Testis (tissue), 5 donors: ENCODE results near the gene PSMG1. TPM values are rescaled to one million over a fixed set of nuclear protein-coding genes. Genes with fewer than 3 reads are reported as not detected.

ENCODE experiments used
- DNase-seq: peaks from one replicate; pipeline ENCODE4 v3.0.0-alpha.2; 2019
- H3K27ac ChIP-seq, 2 donors: fragments of 200-600 bp; sonication (generic); one replicate each; pipeline ENCODE4 v1.5.1; 2019
- H3K27me3 ChIP-seq: fragments of 200-600 bp; sonication (generic); one replicate; pipeline ENCODE4 v1.5.1; 2019
- H3K36me3 ChIP-seq: fragments of 200-600 bp; sonication (generic); one replicate; pipeline ENCODE4 v1.5.1; 2017; ENCODE audit warnings: low read depth; ENCODE audit errors: missing control alignments
- H3K4me1 ChIP-seq: fragments of 200-600 bp; sonication (generic); one replicate; pipeline ENCODE4 v1.5.1; 2019
- H3K4me3 ChIP-seq, 2 donors: fragments of 200-600 bp; sonication (generic); one replicate each; pipeline ENCODE4 v1.5.1; 2017 to 2019
- H3K9me3 ChIP-seq: fragments of 200-600 bp; sonication (generic); one replicate; pipeline ENCODE4 v1.5.1; 2017
- POLR2A ChIP-seq: fragments of 450-650 bp; IDR thresholded peaks from one replicate; pipeline ENCODE4 v1.6.1; 2017; ENCODE audit warnings: antibody characterized with exemption, mild to moderate bottlenecking, moderate library complexity
- WGBS, 2 donors: methylation state at CpG; one replicate each; pipeline ENCODE4 v1.1.5; 2018; 5-methylcytosine and 5-hydroxymethylcytosine counted together
- intact Hi-C: fragments of 100-400 bp; cut with DNase I; formaldehyde crosslinking; loops from one replicate; pipeline ENCODE4 v1.15.1; 2023; ENCODE audit warnings: low total_unique reads
- long read RNA-seq, 2 donors: transcript quantifications; one replicate each; lab custom pipeline, GENCODE V29; 2026
- polyA plus RNA-seq: library from polyadenylated mRNA; stranded (reverse); fragments of 350-450 nt; fragmentation: Illumina TruSeq; extraction: RNeasy Lipid Tissue Mini Kit (QIAGEN cat#74804); gene quantifications from one replicate; pipeline ENCODE4 v1.2.3, GENCODE V29; 2014; ENCODE audit warnings: low read depth, low replicate concordance; ENCODE audit not compliant: insufficient read depth
- total RNA-seq, 2 donors: library from RNA; depleted of rRNA; stranded (reverse); fragments of >200 nt; gene quantifications; one replicate each; pipeline ENCODE4 v1.2.3, GENCODE V29; 2016
- TF ChIP-seq, protein P1 (sequence below), 3 experiments: fragments of 450-650 bp in 2 of 3; fragments of 200-600 bp in 1 of 3; sonication (generic) in 1 of 3; IDR thresholded peaks; one replicate each; pipeline ENCODE4 v1.5.1; 2016 to 2019; ENCODE audit warnings: antibody characterized with exemption in 3 of 3, mild to moderate bottlenecking in 2 of 3, moderate library complexity in 1 of 3

PSMG1 gene, protein sequence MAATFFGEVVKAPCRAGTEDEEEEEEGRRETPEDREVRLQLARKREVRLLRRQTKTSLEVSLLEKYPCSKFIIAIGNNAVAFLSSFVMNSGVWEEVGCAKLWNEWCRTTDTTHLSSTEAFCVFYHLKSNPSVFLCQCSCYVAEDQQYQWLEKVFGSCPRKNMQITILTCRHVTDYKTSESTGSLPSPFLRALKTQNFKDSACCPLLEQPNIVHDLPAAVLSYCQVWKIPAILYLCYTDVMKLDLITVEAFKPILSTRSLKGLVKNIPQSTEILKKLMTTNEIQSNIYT
- total RNA-seq (100 to 1,000 TPM in 1 of 2 donors, 10 to 100 TPM in 1; 95.4 to 113 TPM), polyA plus RNA-seq (463 TPM)
- long read RNA-seq, donor 1, transcript PSMG1-201 (7 exons, 2,154 nt): major isoform, 26 of 41 reads
- long read RNA-seq, donor 1, partial matches to known transcripts: 13 of 41 reads
- long read RNA-seq, donor 1, other reads (novel, unspliced or antisense): 0 of 41 reads
- long read RNA-seq, donor 2, partial matches to known transcripts: 7 of 13 reads
- long read RNA-seq, donor 2, other reads (novel, unspliced or antisense): 0 of 13 reads

DNA sequence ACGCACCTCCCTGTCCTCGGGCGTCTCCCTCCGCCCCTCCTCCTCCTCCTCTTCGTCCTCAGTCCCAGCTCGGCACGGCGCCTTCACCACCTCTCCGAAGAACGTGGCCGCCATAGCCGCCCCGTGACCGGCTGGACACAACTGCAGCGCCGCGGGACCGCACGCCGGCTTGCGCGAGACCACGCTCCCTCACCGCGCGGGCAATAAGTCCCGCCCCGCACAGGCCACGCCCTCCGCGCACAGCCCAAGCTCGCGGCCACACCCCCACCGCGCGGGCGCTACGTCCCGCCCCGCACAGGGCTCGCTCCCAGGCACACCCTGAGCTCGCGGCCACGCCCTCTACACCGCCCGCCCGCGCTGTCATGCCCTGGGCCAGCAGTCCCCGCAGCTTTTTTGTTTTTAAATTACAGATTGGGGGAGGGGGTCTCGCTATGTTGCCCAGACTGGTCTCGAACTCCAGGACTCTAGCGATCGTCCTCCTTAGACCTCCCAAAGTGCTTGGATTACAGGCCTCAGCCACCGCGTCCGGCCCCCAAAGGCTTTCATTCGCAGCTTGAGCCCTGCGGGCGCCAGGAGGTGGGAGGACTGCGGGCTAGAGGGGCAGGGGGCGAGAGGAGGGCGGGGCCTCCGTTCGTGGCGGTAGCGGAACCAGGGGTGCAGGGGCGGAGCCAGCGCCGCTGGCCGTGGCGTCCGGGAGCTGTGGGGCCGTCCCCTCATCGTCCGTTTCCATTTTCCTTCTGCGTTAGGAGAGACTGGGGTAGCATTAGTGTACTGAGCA lies at the start of gene PSMG1:
Gene PSMG1 (minus strand): TSS at position 180 of the 778 bp plus-strand sequence. CDS start 66 bp downstream, at position 114.
- H3K36me3 ChIP-seq: no peaks in the 10 kb centered on the region
- peak; percentile 56 for TF ChIP-seq POLR2A
- TF ChIP-seq, protein P1, sequence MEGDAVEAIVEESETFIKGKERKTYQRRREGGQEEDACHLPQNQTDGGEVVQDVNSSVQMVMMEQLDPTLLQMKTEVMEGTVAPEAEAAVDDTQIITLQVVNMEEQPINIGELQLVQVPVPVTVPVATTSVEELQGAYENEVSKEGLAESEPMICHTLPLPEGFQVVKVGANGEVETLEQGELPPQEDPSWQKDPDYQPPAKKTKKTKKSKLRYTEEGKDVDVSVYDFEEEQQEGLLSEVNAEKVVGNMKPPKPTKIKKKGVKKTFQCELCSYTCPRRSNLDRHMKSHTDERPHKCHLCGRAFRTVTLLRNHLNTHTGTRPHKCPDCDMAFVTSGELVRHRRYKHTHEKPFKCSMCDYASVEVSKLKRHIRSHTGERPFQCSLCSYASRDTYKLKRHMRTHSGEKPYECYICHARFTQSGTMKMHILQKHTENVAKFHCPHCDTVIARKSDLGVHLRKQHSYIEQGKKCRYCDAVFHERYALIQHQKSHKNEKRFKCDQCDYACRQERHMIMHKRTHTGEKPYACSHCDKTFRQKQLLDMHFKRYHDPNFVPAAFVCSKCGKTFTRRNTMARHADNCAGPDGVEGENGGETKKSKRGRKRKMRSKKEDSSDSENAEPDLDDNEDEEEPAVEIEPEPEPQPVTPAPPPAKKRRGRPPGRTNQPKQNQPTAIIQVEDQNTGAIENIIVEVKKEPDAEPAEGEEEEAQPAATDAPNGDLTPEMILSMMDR (IDR thresholded peaks at IDR 0.05): no peak
- peak within 1 kb of the TSS; percentile 93 for H3K27ac ChIP-seq
- no peaks in the 10 kb centered on the region for H3K9me3 ChIP-seq
- H3K4me1 ChIP-seq: peaks cover 5% of the 10 kb centered on the region
- 0% methylated on average over 10 to 76 of the region's 76 CpGs for WGBS, 2 donors
- no peaks in the 10 kb centered on the region for H3K27me3 ChIP-seq
- peak; percentile 96 for DNase-seq
- intact Hi-C loops: loop anchor here (10.0 kb wide), 1 partner anchor 201 kb away; a partner anchor contains a TSS
- peak within 1 kb of the TSS; percentile 73 to 93 for H3K4me3 ChIP-seq

DNA sequence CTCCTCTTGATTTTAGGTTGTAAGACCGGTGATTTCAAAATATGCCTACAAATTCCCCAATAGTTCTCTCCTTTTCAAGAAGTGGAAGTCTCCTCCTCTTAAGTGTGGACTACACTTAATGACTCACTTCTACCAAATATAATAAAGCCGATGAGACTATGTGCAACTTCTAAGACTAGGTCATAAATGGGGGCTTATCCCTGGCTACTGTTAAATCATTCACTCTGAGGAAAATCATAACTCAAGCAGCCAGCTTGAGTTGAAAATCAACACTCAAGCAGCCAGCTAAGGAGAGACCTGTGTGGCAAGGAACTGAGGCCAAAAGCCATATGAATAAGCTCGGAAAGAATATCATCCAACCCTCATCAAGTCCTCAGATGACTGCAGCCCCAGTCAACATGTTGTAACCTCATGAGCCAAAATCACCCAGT lies 49.6 kb upstream of the PSMG1 start:
- Histone ChIP-seq H3K27ac (no peak overlapping the region), H3K27me3 (no peaks in the 10 kb centered on the region), H3K4me1 (no peaks in the 10 kb centered on the region), H3K36me3 (no peaks in the 10 kb centered on the region), H3K9me3 (no peaks in the 10 kb centered on the region), H3K4me3 (no peak overlapping the region)
- no peak for DNase-seq
- TF ChIP-seq, protein P1 (IDR thresholded peaks at IDR 0.05): no peak
- no peak for TF ChIP-seq POLR2A
- intact Hi-C loops: no loop called here
- 93 to 94% methylated on average over 3 of the region's 3 CpGs for WGBS, 2 donors

DNA sequence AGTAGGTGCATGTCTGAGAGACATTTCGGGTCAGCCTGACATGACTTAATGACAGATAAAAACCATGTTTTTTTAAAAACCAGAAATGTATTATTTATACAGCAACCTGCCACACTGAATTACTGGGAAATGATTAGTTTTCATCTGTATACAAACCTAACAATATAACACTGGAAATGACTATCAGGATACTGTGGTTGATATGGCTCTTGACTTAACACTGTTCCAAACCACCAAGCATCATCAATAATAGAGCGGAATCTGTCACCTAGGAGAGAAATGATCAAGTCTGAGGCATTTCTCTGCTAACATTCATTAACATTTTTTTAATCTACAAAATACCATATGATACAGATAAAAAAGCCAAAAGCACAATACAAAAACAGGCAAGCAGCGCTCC lies 41.7 kb upstream of the PSMG1 start:
- Histone ChIP-seq H3K27me3 (no peaks in the 10 kb centered on the region), H3K4me1 (peaks cover 7% of the 10 kb centered on the region), H3K9me3 (no peaks in the 10 kb centered on the region), H3K4me3 (no peak overlapping the region), H3K27ac (no peak overlapping the region), H3K36me3 (no peaks in the 10 kb centered on the region)
- no peak for TF ChIP-seq POLR2A
- TF ChIP-seq, protein P1 (IDR thresholded peaks at IDR 0.05): no peak
- intact Hi-C loops: no loop called here
- WGBS, 2 donors: 96 to 97% methylated on average over 3 of the region's 3 CpGs
- DNase-seq: no peak

GRCh38 chr21:39221997-39222486 lies 38.8 kb upstream of the PSMG1 start:
- WGBS, 2 donors: 64 to 68% methylated on average over 3 of the region's 3 CpGs
- intact Hi-C loops: no loop called here
- H3K9me3 ChIP-seq: no peaks in the 10 kb centered on the region
- H3K36me3 ChIP-seq: no peaks in the 10 kb centered on the region
- TF ChIP-seq, protein P1 (IDR thresholded peaks at IDR 0.05): no peak
- TF ChIP-seq POLR2A: no peak
- peaks cover 8% of the 10 kb centered on the region for H3K4me1 ChIP-seq
- H3K27ac ChIP-seq: no peak overlapping the region
- H3K4me3 ChIP-seq: no peak overlapping the region
- DNase-seq: no peak
- no peaks in the 10 kb centered on the region for H3K27me3 ChIP-seq
